Measurements from ENCODE around the gene GGT6. TPM values are rescaled to one million over a fixed set of nuclear protein-coding genes. Genes with fewer than 3 reads are reported as not detected.

The GGT6 gene
- total RNA-seq, 6 experiments from 2014 or later = not detected

DNA sequence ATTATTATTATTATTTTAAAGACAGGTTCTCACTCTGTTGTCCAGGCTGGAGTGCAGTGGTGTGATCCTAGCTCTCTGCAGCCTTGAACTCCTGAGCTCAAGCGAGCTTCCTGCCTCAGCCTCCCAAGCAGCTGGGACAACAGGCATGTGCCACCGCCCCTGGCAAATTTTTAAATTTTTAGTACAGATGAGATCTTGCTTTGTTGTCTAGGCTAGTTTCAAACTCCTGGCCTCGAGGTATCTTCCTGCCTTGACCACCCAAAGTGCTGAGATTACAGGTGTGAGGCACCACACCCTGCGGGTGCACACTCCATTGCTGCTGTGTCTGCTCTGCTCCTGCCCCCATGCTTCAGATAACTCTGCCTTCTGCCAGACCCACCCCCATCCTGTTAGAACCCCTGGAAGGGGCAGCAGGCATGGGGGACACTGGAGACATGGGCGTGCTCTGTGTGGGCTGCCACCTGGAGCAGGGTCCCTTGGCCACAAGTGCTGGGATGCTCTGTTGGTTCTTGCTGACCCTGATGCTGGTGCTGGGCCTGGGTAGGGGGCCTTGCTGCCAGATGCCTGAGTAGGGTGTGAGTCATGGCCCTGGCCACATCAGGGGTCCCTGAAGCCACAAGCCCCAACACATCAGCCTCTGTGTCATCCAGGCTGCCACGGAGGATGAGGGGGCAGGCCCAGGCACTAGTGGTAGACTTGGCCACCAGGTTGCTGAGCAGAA, 2.6 kb downstream of the GGT6 start:
- H3K4me1 Mint-ChIP-seq (ENCODE audit: low read depth) = peaks cover 33% of the 10 kb centered on the region
- H3K27ac Mint-ChIP-seq = no peak overlapping the region
- TF ChIP-seq, protein P1, sequence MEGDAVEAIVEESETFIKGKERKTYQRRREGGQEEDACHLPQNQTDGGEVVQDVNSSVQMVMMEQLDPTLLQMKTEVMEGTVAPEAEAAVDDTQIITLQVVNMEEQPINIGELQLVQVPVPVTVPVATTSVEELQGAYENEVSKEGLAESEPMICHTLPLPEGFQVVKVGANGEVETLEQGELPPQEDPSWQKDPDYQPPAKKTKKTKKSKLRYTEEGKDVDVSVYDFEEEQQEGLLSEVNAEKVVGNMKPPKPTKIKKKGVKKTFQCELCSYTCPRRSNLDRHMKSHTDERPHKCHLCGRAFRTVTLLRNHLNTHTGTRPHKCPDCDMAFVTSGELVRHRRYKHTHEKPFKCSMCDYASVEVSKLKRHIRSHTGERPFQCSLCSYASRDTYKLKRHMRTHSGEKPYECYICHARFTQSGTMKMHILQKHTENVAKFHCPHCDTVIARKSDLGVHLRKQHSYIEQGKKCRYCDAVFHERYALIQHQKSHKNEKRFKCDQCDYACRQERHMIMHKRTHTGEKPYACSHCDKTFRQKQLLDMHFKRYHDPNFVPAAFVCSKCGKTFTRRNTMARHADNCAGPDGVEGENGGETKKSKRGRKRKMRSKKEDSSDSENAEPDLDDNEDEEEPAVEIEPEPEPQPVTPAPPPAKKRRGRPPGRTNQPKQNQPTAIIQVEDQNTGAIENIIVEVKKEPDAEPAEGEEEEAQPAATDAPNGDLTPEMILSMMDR (IDR thresholded peaks at IDR 0.05) = no peak
- no peak for DNase-seq
- no peak overlapping the region for H3K4me3 Mint-ChIP-seq
- H3K9me3 Mint-ChIP-seq = no peaks in the 10 kb centered on the region
- H3K36me3 Mint-ChIP-seq (ENCODE audit: low read depth) = peaks cover 15% of the 10 kb centered on the region
- peaks cover 5% of the 10 kb centered on the region for H3K27me3 Mint-ChIP-seq (ENCODE audit: insufficient read depth)

GRCh38 chr17:4556996-4557395, 3.4 kb downstream of the GGT6 start:
- Mint-ChIP-seq H3K36me3 (ENCODE audit: low read depth) (peaks cover 15% of the 10 kb centered on the region), H3K9me3 (no peaks in the 10 kb centered on the region), H3K4me3 (no peak overlapping the region), H3K4me1 (ENCODE audit: low read depth) (peaks cover 25% of the 10 kb centered on the region), H3K27me3 (ENCODE audit: insufficient read depth) (no peaks in the 10 kb centered on the region; the same call in none of the 2 replicates), H3K27ac (no peak overlapping the region)
- TF ChIP-seq, protein P1 (IDR thresholded peaks at IDR 0.05) = no peak
- no peak for DNase-seq

- TF ChIP-seq, protein P1 (IDR thresholded peaks at IDR 0.05) = no peak
- peak overlapping the region; percentile 86 for H3K27ac Mint-ChIP-seq
- H3K9me3 Mint-ChIP-seq = no peaks in the 10 kb centered on the region
- DNase-seq = no peak
- H3K4me3 Mint-ChIP-seq = peak overlapping the region; percentile 96
- H3K27me3 Mint-ChIP-seq (ENCODE audit: insufficient read depth) = no peaks in the 10 kb centered on the region; the same call in none of the 2 replicates
- peaks cover 23% of the 10 kb centered on the region for H3K4me1 Mint-ChIP-seq (ENCODE audit: low read depth)
- H3K36me3 Mint-ChIP-seq (ENCODE audit: low read depth) = peaks cover 16% of the 10 kb centered on the region
These were observed 4.3 kb downstream of the GGT6 start for GRCh38 chr17:4555873-4556759.

GRCh38 chr17:4554997-4555799, 5.2 kb downstream of the GGT6 start, which contains the start of gene MYBBP1A:
Gene MYBBP1A (minus strand): TSS chr17:4555384. CDS start chr17:4555324, 60 bp downstream.
- Mint-ChIP-seq H3K9me3 (no peaks in the 10 kb centered on the region), H3K4me3 (peak within 1 kb of the TSS; percentile 96), H3K4me1 (ENCODE audit: low read depth) (peaks cover 23% of the 10 kb centered on the region), H3K36me3 (ENCODE audit: low read depth) (peaks cover 21% of the 10 kb centered on the region), H3K27me3 (ENCODE audit: insufficient read depth) (no peaks in the 10 kb centered on the region; the same call in 1 of the 2 replicates), H3K27ac (peak within 1 kb of the TSS; percentile 86)
- DNase-seq = peak; percentile 92
- TF ChIP-seq, protein P1 (IDR thresholded peaks at IDR 0.05) = no peak

DNA sequence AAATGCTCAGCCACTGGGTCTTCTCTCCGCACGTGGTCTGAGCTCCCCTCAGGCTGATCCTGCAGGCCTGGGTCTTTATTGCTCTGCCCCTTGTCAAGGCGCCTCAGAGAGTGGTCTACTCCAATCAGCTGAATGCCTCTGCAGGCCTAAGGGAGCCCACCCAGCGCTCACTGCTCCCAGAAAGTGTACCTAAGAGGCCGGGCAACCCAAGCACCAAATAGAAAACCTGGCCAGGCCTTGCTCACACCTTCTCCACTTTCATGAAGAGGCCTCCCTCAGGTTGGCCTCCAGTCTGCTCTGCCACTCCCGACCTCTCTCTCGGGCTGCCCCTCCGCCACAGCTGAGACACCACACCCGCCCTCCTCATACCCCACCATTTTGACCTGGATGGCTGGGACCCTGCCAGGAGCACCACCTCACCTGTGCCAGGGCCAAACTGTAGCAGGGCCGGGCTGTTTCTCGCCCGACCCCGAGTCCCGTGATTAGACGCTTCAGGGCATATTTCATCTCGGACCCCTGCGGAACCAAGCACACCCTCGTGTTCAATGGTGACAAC, 5.9 kb downstream of the GGT6 start:
- Mint-ChIP-seq H3K36me3 (ENCODE audit: low read depth) (peaks cover 21% of the 10 kb centered on the region), H3K4me3 (peak overlapping the region; percentile 96), H3K9me3 (no peaks in the 10 kb centered on the region), H3K27me3 (ENCODE audit: insufficient read depth) (no peaks in the 10 kb centered on the region; the same call in 1 of the 2 replicates), H3K4me1 (ENCODE audit: low read depth) (peaks cover 23% of the 10 kb centered on the region), H3K27ac (peak overlapping the region; percentile 51; the same call in 1 of the 2 replicates)
- TF ChIP-seq, protein P1 (IDR thresholded peaks at IDR 0.05) = no peak
- DNase-seq = no peak
